Psoas muscle (tissue), 8 donors: ENCODE measurements around the gene NID2. TPM values are rescaled to one million over a fixed set of nuclear protein-coding genes. Genes with fewer than 3 reads are reported as not detected.

ENCODE experiments used
- ATAC-seq, 4 donors: fragments of 200-7000 bp; cut with Tn5 transposase; one replicate each; pipeline ENCODE4 v1.9.1; 2020; ENCODE audit warnings: moderate library complexity in 3 of 4, mild to moderate bottlenecking in 2 of 4
- DNase-seq, 2 donors: peaks; one replicate each; pipeline ENCODE4 v3.0.0-alpha.2; 2020
- H3K27ac ChIP-seq: fragments of 200-600 bp; one replicate; pipeline ENCODE4 v1.8.0; 2022
- H3K27me3 ChIP-seq, 3 donors: fragments of 200-600 bp in 1 of 3; one replicate each; pipeline versions ENCODE4 v1.6.1 to v1.8.0; 2013 to 2022; ENCODE audit warnings: low read length in 2 of 3, mild to moderate bottlenecking in 2 of 3, moderate library complexity in 1 of 3; ENCODE audit not compliant: insufficient read depth in 3 of 3
- H3K36me3 ChIP-seq, 2 donors: fragments of 200-600 bp in 1 of 2; one replicate each; pipeline versions ENCODE4 v1.6.1 to v1.8.0; 2013 to 2022; ENCODE audit warnings: low read depth in 1 of 2, mild to moderate bottlenecking in 1 of 2, moderate library complexity in 1 of 2; ENCODE audit not compliant: insufficient read depth in 1 of 2
- H3K4me1 ChIP-seq: fragments of 200-600 bp; one replicate; pipeline ENCODE4 v1.8.0; 2022
- H3K4me3 ChIP-seq: fragments of 200-600 bp; one replicate; pipeline ENCODE4 v1.8.0; 2022; ENCODE audit warnings: mild to moderate bottlenecking
- H3K9me3 ChIP-seq: fragments of 200-600 bp; one replicate; pipeline ENCODE4 v1.8.0; 2022
- WGBS, 3 donors: extraction: QIAGEN DNeasy Blood & Tissue Kit; methylation state at CpG; one replicate each; pipeline versions ENCODE4 v1.1.6 to v1.1.7; 2013; 5-methylcytosine and 5-hydroxymethylcytosine counted together
- intact Hi-C, 2 donors: fragments of 100-400 bp; cut with DNase I; formaldehyde crosslinking; loops; one replicate each; pipeline versions ENCODE4 v1.11.0 to v1.14.2; 2022
- polyA plus RNA-seq, 3 donors: library from polyadenylated mRNA; stranded (reverse); fragments of 200-250 nt; gene quantifications; one replicate each; pipeline ENCODE4 v1.2.3, GENCODE V29; 2013
- total RNA-seq, 4 donors: library from RNA; stranded (reverse); fragmentation: NEBNext Ultra II Directional in 2 of 4; extraction: Animal tissue kit (Norgen Biotek cat#: 25700) in 2 of 4; gene quantifications; one replicate each; pipeline versions ENCODE4 v1.2.1 to v1.2.4, GENCODE V29; 2021 to 2023
- TF ChIP-seq, protein P1 (sequence below): fragments of 200-600 bp; IDR thresholded peaks from one replicate; pipeline ENCODE4 v1.8.0; 2022; ENCODE audit warnings: antibody characterized with exemption
- donor health status: healthy with polysubstance abuse.
- donor health status: DM: no; HTN: no; CAD: no; lungs with moderate emphysema.
- donor health status: Bipolar disorder and iron deficiency.
- donor health status: healthy.
- donor health status: DM: yes; HTN: yes; CAD: no.
- donor health status: DM: no; HTN: no; CAD: no.
- donor health status: DM: no; HTN: no; CAD: no.
- donor health status: DM: yes; HTN: yes; CAD: no.

The NID2 gene
- total and polyA plus RNA-seq, 7 donors, result 2.2 to 12.9 (median 4.1) TPM

DNA sequence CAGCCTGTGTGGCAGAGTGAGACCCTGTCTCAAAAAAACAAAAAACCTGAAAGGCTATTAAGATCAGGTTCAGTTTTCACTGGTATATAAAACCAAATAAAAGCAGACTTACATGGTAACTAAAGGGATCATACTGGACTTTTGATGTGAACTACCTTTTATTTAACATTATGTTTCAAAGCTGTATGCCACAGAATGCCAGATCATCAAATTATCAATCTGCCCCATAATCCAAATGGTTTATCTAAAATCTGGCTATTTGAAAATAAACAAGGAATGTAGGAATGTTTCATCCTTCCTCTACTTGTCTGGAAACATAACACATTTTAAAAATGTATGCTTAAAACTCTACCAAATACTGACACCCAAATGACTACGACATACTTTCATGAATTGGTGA is 14.2 kb downstream of the NID2 start:
- Histone ChIP-seq H3K9me3 (no peaks in the 10 kb centered on the region), H3K27me3 (no peaks in the 10 kb centered on the region), H3K4me3 (no peak overlapping the region), H3K4me1 (peaks cover 4% of the 10 kb centered on the region), H3K36me3 (peaks cover 0 to 3% of the 10 kb centered on the region in 2 donors), H3K27ac (no peak overlapping the region)
- intact Hi-C loops, result no loop called here
- 0 to 83% (median 3%) methylated on average over 1 of the region's 1 CpG for WGBS, 3 donors
- DNase-seq (no peak), ATAC-seq (no peak)
- TF ChIP-seq, protein P1, sequence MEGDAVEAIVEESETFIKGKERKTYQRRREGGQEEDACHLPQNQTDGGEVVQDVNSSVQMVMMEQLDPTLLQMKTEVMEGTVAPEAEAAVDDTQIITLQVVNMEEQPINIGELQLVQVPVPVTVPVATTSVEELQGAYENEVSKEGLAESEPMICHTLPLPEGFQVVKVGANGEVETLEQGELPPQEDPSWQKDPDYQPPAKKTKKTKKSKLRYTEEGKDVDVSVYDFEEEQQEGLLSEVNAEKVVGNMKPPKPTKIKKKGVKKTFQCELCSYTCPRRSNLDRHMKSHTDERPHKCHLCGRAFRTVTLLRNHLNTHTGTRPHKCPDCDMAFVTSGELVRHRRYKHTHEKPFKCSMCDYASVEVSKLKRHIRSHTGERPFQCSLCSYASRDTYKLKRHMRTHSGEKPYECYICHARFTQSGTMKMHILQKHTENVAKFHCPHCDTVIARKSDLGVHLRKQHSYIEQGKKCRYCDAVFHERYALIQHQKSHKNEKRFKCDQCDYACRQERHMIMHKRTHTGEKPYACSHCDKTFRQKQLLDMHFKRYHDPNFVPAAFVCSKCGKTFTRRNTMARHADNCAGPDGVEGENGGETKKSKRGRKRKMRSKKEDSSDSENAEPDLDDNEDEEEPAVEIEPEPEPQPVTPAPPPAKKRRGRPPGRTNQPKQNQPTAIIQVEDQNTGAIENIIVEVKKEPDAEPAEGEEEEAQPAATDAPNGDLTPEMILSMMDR, result no peak

DNA sequence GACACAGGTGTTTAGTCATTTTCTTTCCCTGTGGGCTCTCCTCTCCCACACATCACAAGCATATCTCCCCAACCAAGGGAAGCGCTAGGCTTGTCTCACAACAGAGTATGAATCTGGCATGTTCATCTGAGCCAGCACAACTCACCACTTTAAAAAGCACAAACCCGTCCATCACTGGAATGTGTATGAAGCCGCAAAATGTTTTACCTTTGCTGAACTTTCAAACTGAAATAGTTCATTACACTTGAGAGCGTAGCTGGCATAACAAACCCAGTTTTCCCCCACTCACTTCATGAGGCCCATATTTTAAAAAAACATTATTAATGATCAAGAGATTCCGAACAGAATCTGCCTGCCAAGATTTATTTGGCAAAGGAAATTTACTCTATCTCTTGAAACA is 15.8 kb downstream of the NID2 start:
- H3K27ac ChIP-seq, result no peak overlapping the region
- peaks cover 7% of the 10 kb centered on the region for H3K4me1 ChIP-seq
- no peaks in the 10 kb centered on the region for H3K9me3 ChIP-seq
- 63 to 70% (median 63%) methylated on average over 5 of the region's 5 CpGs for WGBS, 3 donors
- H3K4me3 ChIP-seq, result no peak overlapping the region
- DNase-seq, result no peak
- H3K36me3 ChIP-seq, result no peaks in the 10 kb centered on the region
- no peaks in the 10 kb centered on the region for H3K27me3 ChIP-seq
- TF ChIP-seq, protein P1, result no peak
- ATAC-seq, result peak in 2 of 4 donors; percentile 51 to 55
- intact Hi-C loops, result no loop called here

DNA sequence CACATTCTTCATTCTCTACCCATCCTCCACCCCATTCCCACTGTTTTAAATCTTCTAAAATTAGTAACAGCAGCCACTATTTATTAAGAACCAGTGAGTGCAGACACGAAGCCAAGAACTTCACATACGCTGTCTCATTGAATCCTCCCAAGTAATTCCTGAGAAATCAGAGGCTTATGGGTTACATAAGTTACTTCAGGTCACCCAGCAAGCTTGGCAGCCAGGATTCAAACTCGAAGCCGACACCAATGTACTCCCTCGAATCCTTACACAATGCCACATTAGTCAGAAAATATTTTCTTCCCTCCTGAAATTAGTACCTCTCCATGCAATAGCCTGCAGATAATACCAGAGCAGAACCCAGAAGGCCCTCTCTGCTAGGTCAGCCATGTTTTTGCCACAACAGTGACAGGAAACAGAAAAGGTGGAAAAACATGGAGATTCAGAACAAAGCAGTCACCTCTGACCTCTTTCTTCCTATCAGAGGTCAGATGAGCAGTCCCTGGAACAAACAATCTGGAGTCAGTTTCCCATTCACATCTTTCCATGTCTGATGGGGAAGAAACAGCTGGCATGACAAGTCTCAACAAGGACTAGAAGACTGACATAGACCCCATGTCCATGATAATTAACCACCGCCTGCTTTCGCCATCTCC is 16.4 kb downstream of the NID2 start:
- H3K36me3 ChIP-seq, result no peaks in the 10 kb centered on the region
- ATAC-seq, result peak; percentile 25 to 82 (median 78)
- H3K27me3 ChIP-seq, result no peaks in the 10 kb centered on the region
- peaks cover 7% of the 10 kb centered on the region for H3K4me1 ChIP-seq
- WGBS, 3 donors, result 37 to 61% (median 41%) methylated on average over 7 of the region's 7 CpGs
- no peak overlapping the region for H3K4me3 ChIP-seq
- intact Hi-C loops, result no loop called here
- DNase-seq, result no peak
- no peaks in the 10 kb centered on the region for H3K9me3 ChIP-seq
- TF ChIP-seq, protein P1, result no peak
- H3K27ac ChIP-seq, result no peak overlapping the region

DNA sequence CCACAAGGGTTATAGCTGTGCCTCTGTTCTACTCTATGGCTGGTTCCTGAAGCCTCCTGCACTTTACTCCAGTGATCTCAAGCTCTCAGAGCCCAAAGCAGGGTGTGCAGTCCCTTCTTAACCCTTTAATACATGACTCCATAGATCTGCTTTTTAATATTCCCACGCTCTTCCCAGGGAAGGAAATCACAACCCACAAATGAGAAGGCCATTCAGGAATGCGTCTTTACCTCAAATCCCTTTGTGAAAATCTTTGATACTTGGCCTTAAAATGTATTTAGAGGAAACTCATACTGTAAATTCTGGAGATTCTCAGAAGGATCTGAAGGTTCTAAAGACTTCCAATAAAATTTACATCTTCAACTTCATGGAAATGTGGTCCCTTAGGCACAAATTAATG is 17.0 kb downstream of the NID2 start:
- no peaks in the 10 kb centered on the region for H3K9me3 ChIP-seq
- 44 to 59% (median 46%) methylated on average over 2 of the region's 2 CpGs for WGBS, 3 donors
- intact Hi-C loops, result no loop called here
- no peaks in the 10 kb centered on the region for H3K36me3 ChIP-seq
- peaks cover 7% of the 10 kb centered on the region for H3K4me1 ChIP-seq
- no peak overlapping the region for H3K4me3 ChIP-seq
- DNase-seq, result no peak
- H3K27me3 ChIP-seq, result no peaks in the 10 kb centered on the region
- TF ChIP-seq, protein P1, result no peak
- no peak overlapping the region for H3K27ac ChIP-seq
- ATAC-seq, result no peak

DNA sequence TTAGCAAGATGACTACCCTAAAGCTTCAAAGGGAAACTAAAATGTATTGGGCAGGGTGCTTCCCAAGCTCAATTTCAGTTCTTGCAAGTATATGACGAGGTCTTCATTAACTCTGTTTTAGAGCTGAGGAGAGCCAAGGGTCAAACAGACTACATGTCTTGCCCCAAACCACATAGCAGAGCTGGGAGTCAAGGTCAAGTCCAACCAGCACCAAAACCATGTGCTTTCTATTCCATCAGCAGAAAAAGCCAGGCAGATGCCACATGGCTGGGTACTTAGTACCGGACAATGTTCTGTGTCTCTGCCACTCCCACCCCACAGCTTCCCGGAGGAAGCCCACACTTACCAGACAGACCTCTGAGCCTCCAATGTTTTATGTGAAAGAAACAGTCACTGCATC is 17.6 kb downstream of the NID2 start:
- Histone ChIP-seq H3K4me3 (no peak overlapping the region), H3K27ac (no peak overlapping the region), H3K4me1 (peaks cover 7% of the 10 kb centered on the region), H3K9me3 (no peaks in the 10 kb centered on the region), H3K27me3 (no peaks in the 10 kb centered on the region), H3K36me3 (no peaks in the 10 kb centered on the region)
- ATAC-seq (no peak), DNase-seq (no peak)
- 60 to 70% (median 61%) methylated on average over 3 of the region's 3 CpGs for WGBS, 3 donors
- intact Hi-C loops, result no loop called here
- TF ChIP-seq, protein P1, result no peak
